B cell (primary cell): ENCODE measurements around the gene PHOX2B. TPM values are rescaled to one million over a fixed set of nuclear protein-coding genes. Genes with fewer than 3 reads are reported as not detected.

Experiments
- ATAC-seq: fragments of 200-7000 bp; cut with Tn5 transposase; one replicate; pipeline ENCODE4 v1.10.0; 2021; ENCODE audit warnings: low read depth, mild to moderate bottlenecking, moderate number of reproducible peaks, moderate library complexity
- CTCF ChIA-PET: fragments of 350-600 bp; sonication (Branson Sonifier 250); formaldehyde crosslinking; loops from one replicate; lab custom pipeline; 2021; ENCODE audit warnings: antibody characterized with exemption, inconsistent platforms; lab: Charles Lee
- POLR2A ChIA-PET: fragments of 350-600 bp; sonication (Branson Sonifier 250); formaldehyde crosslinking; loops from one replicate; lab custom pipeline; 2021; ENCODE audit warnings: antibody characterized with exemption; lab: Charles Lee
- DNase-seq: peaks from one replicate; pipeline ENCODE4 v3.0.0; 2013
- H2AFZ ChIP-seq: 2 replicates; pipeline ENCODE4 v1.6.1; 2012; ENCODE audit warnings: mild to moderate bottlenecking, low read depth, low read length; ENCODE audit not compliant: insufficient read depth, poor library complexity, severe bottlenecking
- H3K27ac ChIP-seq, 2 donors: 1 replicate in 1 of 2; 2 replicates in 1 of 2; pipeline ENCODE4 v1.5.1; 2012 to 2013; ENCODE audit warnings: low read length in 2 of 2, mild to moderate bottlenecking in 2 of 2, moderate library complexity in 1 of 2
- H3K27me3 ChIP-seq, 4 experiments: fragments of 200-600 bp in 1 of 4; sonication (generic) in 1 of 4; replicated peaks in 1 of 4; 1 replicate in 2 of 4; 2 replicates in 2 of 4; pipeline versions ENCODE4 v1.6.1 to v1.7.0; 2013 to 2016; ENCODE audit warnings: low read length in 3 of 4, mild to moderate bottlenecking in 2 of 4, mixed read lengths in 1 of 4, moderate library complexity in 1 of 4; ENCODE audit not compliant: insufficient read depth in 4 of 4, control insufficient read depth in 3 of 4; ENCODE audit errors: control extremely low read depth in 1 of 4
- H3K36me3 ChIP-seq, 2 experiments: replicated peaks in 1 of 2; 1 replicate in 1 of 2; 2 replicates in 1 of 2; pipeline versions ENCODE4 v1.6.1 to v1.7.1; 2013; ENCODE audit warnings: low read length in 1 of 2; ENCODE audit not compliant: insufficient read depth in 2 of 2, control insufficient read depth in 1 of 2; ENCODE audit errors: control extremely low read depth in 1 of 2, extremely low read depth in 1 of 2
- H3K4me1 ChIP-seq, 2 donors: fragments of 200-600 bp in 1 of 2; sonication (generic) in 1 of 2; 1 replicate in 1 of 2; 2 replicates in 1 of 2; pipeline versions ENCODE4 v1.5.1 to v1.6.1; 2013 to 2017; ENCODE audit warnings: low read length in 2 of 2; ENCODE audit not compliant: control insufficient read depth in 2 of 2, insufficient read depth in 2 of 2
- H3K4me2 ChIP-seq: replicated peaks from 2 replicates; pipeline ENCODE3; 2012; ENCODE audit warnings: mild to moderate bottlenecking, low read depth, low read length; ENCODE audit not compliant: poor library complexity, severe bottlenecking
- H3K4me3 ChIP-seq, 5 experiments: fragments of 200-600 bp in 1 of 5; sonication (generic) in 1 of 5; 1 replicate in 3 of 5; 2 replicates in 2 of 5; pipeline versions ENCODE4 v1.5.1 to v1.7.0; 2011 to 2016; ENCODE audit warnings: low read length in 4 of 5, mild to moderate bottlenecking in 4 of 5, low read depth in 2 of 5, control low read depth in 1 of 5, moderate library complexity in 1 of 5; ENCODE audit not compliant: insufficient read depth in 1 of 5; ENCODE audit errors: control extremely low read depth in 1 of 5, extremely low read depth in 1 of 5
- H3K79me2 ChIP-seq: fragments of 200-600 bp; sonication (generic); one replicate; pipeline ENCODE4 v1.6.0; 2016; ENCODE audit warnings: low read length; ENCODE audit not compliant: control insufficient read depth, insufficient read depth
- H3K9ac ChIP-seq: fragments of 200-600 bp; sonication (generic); 2 replicates; pipeline ENCODE4 v1.6.1; 2017; ENCODE audit warnings: mild to moderate bottlenecking, low read length, moderate library complexity
- H3K9me3 ChIP-seq, 3 donors: one replicate each; pipeline versions ENCODE4 v1.6.1 to v1.7.1; 2013; ENCODE audit warnings: low read length in 2 of 3; ENCODE audit not compliant: control insufficient read depth in 2 of 3, insufficient read depth in 1 of 3; ENCODE audit errors: control extremely low read depth in 1 of 3
- H4K20me1 ChIP-seq: 2 replicates; pipeline ENCODE4 v1.6.0; 2012; ENCODE audit warnings: mild to moderate bottlenecking, low read length; ENCODE audit not compliant: insufficient read depth, control insufficient read depth, poor library complexity, severe bottlenecking
- H3K27ac Mint-ChIP-seq: one replicate; pipeline ENCODE4 v1.8.0; 2021; ENCODE audit warnings: mixed read lengths
- H3K27me3 Mint-ChIP-seq: one replicate; pipeline ENCODE4 v1.8.0; 2021; ENCODE audit warnings: mixed read lengths
- H3K4me1 Mint-ChIP-seq: one replicate; pipeline ENCODE4 v1.8.0; 2021; ENCODE audit warnings: mixed read lengths
- H3K4me3 Mint-ChIP-seq: one replicate; pipeline ENCODE4 v1.8.0; 2021; ENCODE audit warnings: mixed read lengths
- H3K9me3 Mint-ChIP-seq: one replicate; pipeline ENCODE4 v1.8.0; 2022; ENCODE audit warnings: mixed read lengths; ENCODE audit not compliant: insufficient read depth
- EZH2 ChIP-seq: IDR thresholded peaks from 2 replicates; pipeline ENCODE4 v1.6.1; 2012; ENCODE audit warnings: borderline replicate concordance, low read depth, mild to moderate bottlenecking, moderate library complexity, low read length; ENCODE audit not compliant: insufficient read depth, poor library complexity, severe bottlenecking
- WGBS: methylation state at CpG from one replicate; pipeline ENCODE4 v1.1.5; 2013; ENCODE audit warnings: missing lambda C conversion rate; ENCODE audit not compliant: insufficient coverage; 5-methylcytosine and 5-hydroxymethylcytosine counted together
- intact Hi-C: fragments of 100-400 bp; cut with micrococcal nuclease; formaldehyde crosslinking; loops from one replicate; pipeline ENCODE4 v1.10.0; 2022
- polyA plus RNA-seq: library from polyadenylated mRNA; depleted of rRNA; stranded (reverse); fragments of >200 nt; gene quantifications from 2 replicates; pipeline ENCODE4 v1.2.3, GENCODE V29; 2012
- total RNA-seq, 2 donors: library from RNA; stranded (reverse); fragments of 120-200 nt in 1 of 2; gene quantifications; 1 replicate in 1 of 2; 2 replicates in 1 of 2; pipeline versions ENCODE4 v1.2.3 to v1.2.4, GENCODE V29; 2013 to 2022
- TF ChIP-seq, protein P1 (sequence below): fragments of 200-600 bp; IDR thresholded peaks from one replicate; pipeline ENCODE4 v1.8.0; 2022; ENCODE audit warnings: antibody characterized with exemption, mild to moderate bottlenecking

Gene PHOX2B
- total and polyA plus RNA-seq, 2 donors (not counting 1 experiment from before 2014, with no cell fraction given), result not detected

GRCh38 chr4:41784191-41784979, 35.9 kb upstream of the PHOX2B start:
- H3K27ac ChIP-seq, result no peak overlapping the region
- TF ChIP-seq, protein P1, sequence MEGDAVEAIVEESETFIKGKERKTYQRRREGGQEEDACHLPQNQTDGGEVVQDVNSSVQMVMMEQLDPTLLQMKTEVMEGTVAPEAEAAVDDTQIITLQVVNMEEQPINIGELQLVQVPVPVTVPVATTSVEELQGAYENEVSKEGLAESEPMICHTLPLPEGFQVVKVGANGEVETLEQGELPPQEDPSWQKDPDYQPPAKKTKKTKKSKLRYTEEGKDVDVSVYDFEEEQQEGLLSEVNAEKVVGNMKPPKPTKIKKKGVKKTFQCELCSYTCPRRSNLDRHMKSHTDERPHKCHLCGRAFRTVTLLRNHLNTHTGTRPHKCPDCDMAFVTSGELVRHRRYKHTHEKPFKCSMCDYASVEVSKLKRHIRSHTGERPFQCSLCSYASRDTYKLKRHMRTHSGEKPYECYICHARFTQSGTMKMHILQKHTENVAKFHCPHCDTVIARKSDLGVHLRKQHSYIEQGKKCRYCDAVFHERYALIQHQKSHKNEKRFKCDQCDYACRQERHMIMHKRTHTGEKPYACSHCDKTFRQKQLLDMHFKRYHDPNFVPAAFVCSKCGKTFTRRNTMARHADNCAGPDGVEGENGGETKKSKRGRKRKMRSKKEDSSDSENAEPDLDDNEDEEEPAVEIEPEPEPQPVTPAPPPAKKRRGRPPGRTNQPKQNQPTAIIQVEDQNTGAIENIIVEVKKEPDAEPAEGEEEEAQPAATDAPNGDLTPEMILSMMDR, result no peak
- no peak for ATAC-seq
- intact Hi-C loops, result no loop called here
- H3K36me3 ChIP-seq, result no peaks in the 10 kb centered on the region
- H3K9ac ChIP-seq, result no peak overlapping the region
- no peaks in the 10 kb centered on the region for H3K9me3 ChIP-seq
- Mint-ChIP-seq H3K27me3 (peaks cover 7% of the 10 kb centered on the region), H3K4me3 (no peak overlapping the region), H3K27ac (no peak overlapping the region), H3K4me1 (no peaks in the 10 kb centered on the region), H3K9me3 (no peaks in the 10 kb centered on the region)
- peaks cover 0 to 4% (median 0%) of the 10 kb centered on the region in 4 experiments for H3K27me3 ChIP-seq
- H3K4me3 ChIP-seq, result no peak overlapping the region
- no peaks in the 10 kb centered on the region for H4K20me1 ChIP-seq
- H3K79me2 ChIP-seq, result no peaks in the 10 kb centered on the region
- WGBS, result 93% methylated on average over 2 of the region's 9 CpGs
- DNase-seq, result no peak
- ChIA-PET POLR2A (no interaction called here), CTCF (no interaction called here)
- no peaks in the 10 kb centered on the region for H3K4me1 ChIP-seq
- H3K4me2 ChIP-seq, result no peak overlapping the region
- no peak overlapping the region for H2AFZ ChIP-seq

DNA sequence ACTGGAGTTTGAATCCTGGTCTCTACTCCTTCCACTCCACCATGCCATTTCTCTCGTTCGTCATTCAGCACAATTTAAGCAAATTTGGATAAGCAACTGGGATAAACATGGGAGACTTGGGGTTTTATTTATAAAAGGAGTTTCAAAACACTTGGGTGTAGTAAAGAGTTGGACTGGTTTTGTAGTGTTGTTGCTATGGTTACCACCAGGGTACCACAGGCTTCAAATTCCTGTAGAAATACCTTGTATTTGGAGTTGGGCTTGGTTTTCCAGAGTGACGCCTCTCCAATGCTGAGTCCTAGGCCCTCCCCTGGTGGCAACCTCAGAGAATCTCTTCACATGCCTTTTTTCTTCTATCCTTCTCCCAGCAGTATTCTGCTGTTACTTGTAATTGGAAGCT, 27.9 kb upstream of the PHOX2B start:
- CTCF ChIA-PET, result interaction anchor here (0.6 kb wide), 1 partner anchor 620 kb away, joined by 6 read pairs; no protein-coding TSS in a partner anchor
- POLR2A ChIA-PET, result no interaction called here

More for the DNA sequence above, 27.9 kb upstream of the PHOX2B start:
- H2AFZ ChIP-seq, result no peak overlapping the region
- intact Hi-C loops, result no loop called here
- peaks cover 18% of the 10 kb centered on the region for H3K27me3 Mint-ChIP-seq
- no peaks in the 10 kb centered on the region for H3K36me3 ChIP-seq
- no peak overlapping the region for H3K27ac Mint-ChIP-seq
- no peaks in the 10 kb centered on the region for H3K4me1 Mint-ChIP-seq
- no peak for ATAC-seq
- H3K27ac ChIP-seq, result no peak overlapping the region
- H3K4me3 ChIP-seq, result no peak overlapping the region
- WGBS, result no CpG with 5 or more reads among the region's 3 CpGs
- H4K20me1 ChIP-seq, result no peaks in the 10 kb centered on the region
- no peak for TF ChIP-seq EZH2
- TF ChIP-seq, protein P1, result no peak
- no peaks in the 10 kb centered on the region for H3K4me1 ChIP-seq
- no peaks in the 10 kb centered on the region for H3K9me3 Mint-ChIP-seq
- H3K27me3 ChIP-seq, result no peaks in the 10 kb centered on the region
- DNase-seq, result no peak
- H3K9ac ChIP-seq, result no peak overlapping the region
- H3K9me3 ChIP-seq, result no peaks in the 10 kb centered on the region
- H3K4me3 Mint-ChIP-seq, result no peak overlapping the region
- no peak overlapping the region for H3K4me2 ChIP-seq
- H3K79me2 ChIP-seq, result no peaks in the 10 kb centered on the region
